Prostate gland (tissue), 2 donors: ENCODE results near the gene MCC.

Experiments
- CTCF ChIP-seq, 4 experiments: fragments of 200-600 bp in 2 of 4; fragments of 450-650 bp in 2 of 4; sonication (generic) in 2 of 4; IDR thresholded peaks; 1 replicate in 3 of 4; 2 replicates in 1 of 4; pipeline ENCODE4 v1.5.1; 2016 to 2019; ENCODE audit warnings: antibody characterized with exemption in 4 of 4, mild to moderate bottlenecking in 2 of 4, moderate library complexity in 2 of 4
- POLR2A ChIP-seq: fragments of 450-650 bp; IDR thresholded peaks from one replicate; pipeline ENCODE4 v1.6.1; 2016; ENCODE audit warnings: antibody characterized with exemption, mild to moderate bottlenecking
- POLR2AphosphoS5 ChIP-seq: sonication (generic); formaldehyde crosslinking; IDR thresholded peaks from one replicate; pipeline ENCODE4 v1.6.1; 2017; ENCODE audit warnings: antibody characterized with exemption

- no peak for TF ChIP-seq CTCF (IDR thresholded peaks at IDR 0.05)
- TF ChIP-seq POLR2A = no peak
- no peak for TF ChIP-seq POLR2AphosphoS5
Observed at GRCh38 chr5:113157886-113158285, 330.4 kb downstream of the MCC start.
